ENCODE measurements around the gene PDE9A. TPM values are rescaled to one million over a fixed set of nuclear protein-coding genes. Genes with fewer than 3 reads are reported as not detected.
"Not testable (repeated sequence)": the region's sequence is repeated elsewhere in the genome, so short reads cannot be mapped to it uniquely, and the experiment has no call there.

PDE9A gene
- total RNA-seq, 1 experiment from 2014 or later, result 8.4 TPM

- H3K36me3 ChIP-seq (ENCODE audit: low read depth), result no peaks in the 10 kb centered on the region
- BruUV-seq (replicated peaks), result no TSS peak
- H3K4me1 ChIP-seq (replicated peaks; ENCODE audit: insufficient read depth), result no peaks in the 10 kb centered on the region
- no peak for DNase-seq
- H3K27me3 ChIP-seq (ENCODE audit: insufficient read depth, low read depth), result no peaks in the 10 kb centered on the region
- no peak for TF ChIP-seq EZH2 (IDR thresholded peaks at IDR 0.05; ENCODE audit: low read depth)
- TF ChIP-seq, protein P1, sequence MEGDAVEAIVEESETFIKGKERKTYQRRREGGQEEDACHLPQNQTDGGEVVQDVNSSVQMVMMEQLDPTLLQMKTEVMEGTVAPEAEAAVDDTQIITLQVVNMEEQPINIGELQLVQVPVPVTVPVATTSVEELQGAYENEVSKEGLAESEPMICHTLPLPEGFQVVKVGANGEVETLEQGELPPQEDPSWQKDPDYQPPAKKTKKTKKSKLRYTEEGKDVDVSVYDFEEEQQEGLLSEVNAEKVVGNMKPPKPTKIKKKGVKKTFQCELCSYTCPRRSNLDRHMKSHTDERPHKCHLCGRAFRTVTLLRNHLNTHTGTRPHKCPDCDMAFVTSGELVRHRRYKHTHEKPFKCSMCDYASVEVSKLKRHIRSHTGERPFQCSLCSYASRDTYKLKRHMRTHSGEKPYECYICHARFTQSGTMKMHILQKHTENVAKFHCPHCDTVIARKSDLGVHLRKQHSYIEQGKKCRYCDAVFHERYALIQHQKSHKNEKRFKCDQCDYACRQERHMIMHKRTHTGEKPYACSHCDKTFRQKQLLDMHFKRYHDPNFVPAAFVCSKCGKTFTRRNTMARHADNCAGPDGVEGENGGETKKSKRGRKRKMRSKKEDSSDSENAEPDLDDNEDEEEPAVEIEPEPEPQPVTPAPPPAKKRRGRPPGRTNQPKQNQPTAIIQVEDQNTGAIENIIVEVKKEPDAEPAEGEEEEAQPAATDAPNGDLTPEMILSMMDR (conservative IDR thresholded peaks at IDR 0.05), result no peak
- intact Hi-C loops (cut with micrococcal nuclease; ENCODE audit: unreplicated experiment), result no loop called here
- no peaks in the 10 kb centered on the region for H4K20me1 ChIP-seq (ENCODE audit: insufficient read depth)
- no peaks in the 10 kb centered on the region for H3K9me2 ChIP-seq (ENCODE audit: insufficient read depth)
- ChIA-PET POLR2A (ENCODE audit: unreplicated experiment) (no interaction called here), CTCF (no interaction called here)
- no peaks in the 10 kb centered on the region for H3F3A ChIP-seq (ENCODE audit: insufficient read depth, low read depth)
- no peak overlapping the region for H3K27ac ChIP-seq
- H3K4me3 ChIP-seq, result no peak overlapping the region
- no peaks in the 10 kb centered on the region for H3K79me2 ChIP-seq (ENCODE audit: low read depth)
- no peak overlapping the region for H3K4me2 ChIP-seq
- no peak overlapping the region for H2AFZ ChIP-seq
- no peaks in the 10 kb centered on the region for H3K9me3 ChIP-seq (ENCODE audit: insufficient read depth, low read depth)
These were observed 62.7 kb downstream of the PDE9A start for GRCh38 chr21:42716074-42716473.

- peaks cover 21% of the 10 kb centered on the region for H3F3A ChIP-seq (ENCODE audit: insufficient read depth, low read depth)
- BruUV-seq (replicated peaks); H3K79me2 ChIP-seq (ENCODE audit: low read depth); H4K20me1 ChIP-seq (ENCODE audit: insufficient read depth); intact Hi-C loops (cut with micrococcal nuclease; ENCODE audit: unreplicated experiment); CTCF ChIA-PET; DNase-seq; H2AFZ ChIP-seq; H3K27ac ChIP-seq; H3K27me3 ChIP-seq (ENCODE audit: insufficient read depth, low read depth); H3K4me3 ChIP-seq; H3K36me3 ChIP-seq (ENCODE audit: low read depth); POLR2A ChIA-PET (ENCODE audit: unreplicated experiment); H3K9me2 ChIP-seq (ENCODE audit: insufficient read depth); H3K4me2 ChIP-seq; H3K9me3 ChIP-seq (ENCODE audit: insufficient read depth, low read depth): not testable (repeated sequence)
- peaks cover 28% of the 10 kb centered on the region for H3K4me1 ChIP-seq (replicated peaks; ENCODE audit: insufficient read depth)
These were observed 67.1 kb downstream of the PDE9A start for GRCh38 chr21:42720484-42720883.

GRCh38 chr21:42721341-42721824 is 68.0 kb downstream of the PDE9A start:
- ChIA-PET POLR2A (ENCODE audit: unreplicated experiment) (no interaction called here), CTCF (no interaction called here)
- Histone ChIP-seq H3K9me3 (ENCODE audit: insufficient read depth, low read depth) (no peaks in the 10 kb centered on the region), H3K4me3 (no peak overlapping the region), H3K36me3 (ENCODE audit: low read depth) (no peaks in the 10 kb centered on the region), H3K4me1 (replicated peaks; ENCODE audit: insufficient read depth) (peaks cover 31% of the 10 kb centered on the region), H4K20me1 (ENCODE audit: insufficient read depth) (no peaks in the 10 kb centered on the region), H3K27ac (no peak overlapping the region), H3K9me2 (ENCODE audit: insufficient read depth) (no peaks in the 10 kb centered on the region), H3K79me2 (ENCODE audit: low read depth) (no peaks in the 10 kb centered on the region), H3F3A (ENCODE audit: insufficient read depth, low read depth) (peaks cover 23% of the 10 kb centered on the region), H3K27me3 (ENCODE audit: insufficient read depth, low read depth) (no peaks in the 10 kb centered on the region), H3K4me2 (no peak overlapping the region), H2AFZ (no peak overlapping the region)
- BruUV-seq (replicated peaks), result no TSS peak
- intact Hi-C loops (cut with micrococcal nuclease; ENCODE audit: unreplicated experiment), result no loop called here
- no peak for DNase-seq
- TF ChIP-seq, protein P1 (conservative IDR thresholded peaks at IDR 0.05), result no peak
- no peak for TF ChIP-seq EZH2 (IDR thresholded peaks at IDR 0.05; ENCODE audit: low read depth)

DNA sequence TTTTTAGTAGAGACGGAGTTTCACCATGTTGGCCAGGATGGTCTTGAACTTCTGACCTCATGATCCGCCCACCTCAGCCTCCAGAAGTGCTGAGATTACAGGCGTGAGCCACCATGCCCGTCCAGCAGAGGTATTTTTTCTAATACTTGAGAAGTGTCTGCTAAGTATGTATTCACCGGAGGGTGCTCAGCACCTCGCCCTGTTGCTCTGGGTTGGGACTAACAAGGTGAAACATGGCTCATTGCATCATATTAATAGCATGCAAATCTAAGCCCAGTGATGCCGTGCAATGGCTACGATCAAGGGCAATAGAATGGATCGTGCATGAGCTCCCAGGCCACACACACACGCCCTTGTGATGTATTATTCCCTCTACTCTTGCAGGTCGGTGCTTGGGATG is 68.7 kb downstream of the PDE9A start:
- CTCF ChIA-PET, result no interaction called here
- no peaks in the 10 kb centered on the region for H3K9me2 ChIP-seq (ENCODE audit: insufficient read depth)

More for the DNA sequence above, 68.7 kb downstream of the PDE9A start:
- Histone ChIP-seq H3K4me3 (no peak overlapping the region), H3F3A (ENCODE audit: insufficient read depth, low read depth) (peaks cover 23% of the 10 kb centered on the region), H3K27me3 (ENCODE audit: insufficient read depth, low read depth) (no peaks in the 10 kb centered on the region), H3K4me2 (no peak overlapping the region), H3K36me3 (ENCODE audit: low read depth) (no peaks in the 10 kb centered on the region), H3K9me3 (ENCODE audit: insufficient read depth, low read depth) (no peaks in the 10 kb centered on the region), H3K4me1 (replicated peaks; ENCODE audit: insufficient read depth) (peaks cover 31% of the 10 kb centered on the region), H3K27ac (no peak overlapping the region), H3K79me2 (ENCODE audit: low read depth) (no peaks in the 10 kb centered on the region), H2AFZ (no peak overlapping the region), H4K20me1 (ENCODE audit: insufficient read depth) (no peaks in the 10 kb centered on the region)
- intact Hi-C loops (cut with micrococcal nuclease; ENCODE audit: unreplicated experiment), result no loop called here
- no peak for DNase-seq
- POLR2A ChIA-PET (ENCODE audit: unreplicated experiment), result no interaction called here
- TF ChIP-seq, protein P1 (conservative IDR thresholded peaks at IDR 0.05), result no peak
- no peak for TF ChIP-seq EZH2 (IDR thresholded peaks at IDR 0.05; ENCODE audit: low read depth)
- BruUV-seq (replicated peaks), result no TSS peak
